ENCODE data around the gene LMF1. TPM values are rescaled to one million over a fixed set of nuclear protein-coding genes. Genes with fewer than 3 reads are reported as not detected.

LMF1 gene
- total and polyA plus RNA-seq, 2 of the 13 experiments (the other 11 are each of a cell fraction or from before 2014, with no cell fraction given): 6.8 to 8.5 TPM

- no peaks in the 10 kb centered on the region for H3K79me2 ChIP-seq (ENCODE audit: insufficient read depth, low read length)
- WGBS (ENCODE audit: low lambda C conversion rate): 91% methylated on average over 6 of the region's 8 CpGs
- H3K27ac ChIP-seq (ENCODE audit: extremely low read length, insufficient read depth, low read length): no peak overlapping the region
- no peak overlapping the region for H3K9ac ChIP-seq (ENCODE audit: insufficient read depth, low read depth, low read length)
- H3K9me3 ChIP-seq (ENCODE audit: low read length): 0 out of 2 replicates have a peak, but pooled peaks cover under 1% of the 10 kb centered on the region
- no peaks in the 10 kb centered on the region for H3K4me1 ChIP-seq (ENCODE audit: insufficient read depth, low read length)
- FAIRE-seq: no peak
- H3K4me3 ChIP-seq (replicated peaks in 1 of 3; ENCODE audit: insufficient read depth in 1 of 3, low read depth in 2 of 3, low read length in 3 of 3): no peak overlapping the region
- H2AFZ ChIP-seq (ENCODE audit: low read length): no peak overlapping the region
- H4K20me1 ChIP-seq (ENCODE audit: insufficient read depth, low read length): no peaks in the 10 kb centered on the region
- intact Hi-C loops (cut with micrococcal nuclease; ENCODE audit: unreplicated experiment): no loop called here
- in situ Hi-C loops (cut with HindIII; ENCODE audit: extremely low pct_ligation_motif_present, low pct_unique_long_range_greater_than_20kb): no loop called here
- BruUV-seq (replicated peaks): no TSS peak
- no peak overlapping the region for H3K4me2 ChIP-seq (ENCODE audit: low read depth, low read length)
- no peak for DNase-seq (ENCODE audit: low spot score)
- POLR2A ChIA-PET: no interaction called here
- H3K36me3 ChIP-seq (replicated peaks in 1 of 2; ENCODE audit: control insufficient read depth in 1 of 2, insufficient read depth in 2 of 2, low read length in 2 of 2): no peaks in the 10 kb centered on the region
- no peaks in the 10 kb centered on the region for H3K27me3 ChIP-seq (ENCODE audit: control insufficient read depth in 1 of 2, insufficient read depth in 2 of 2, low read length in 2 of 2)
- no peak for ATAC-seq
- CTCF ChIA-PET (ENCODE audit: low intra/inter-chr PET ratio, low total read pairs): no interaction called here
- TF ChIP-seq GTF2F1 (IDR thresholded peaks at IDR 0.05; ENCODE audit: low read length) (no peak), MEIS1 (CRISPR knock-in tag; IDR thresholded peaks at IDR 0.05; ENCODE audit: borderline replicate concordance) (no peak), ZNF501 (CRISPR knock-in tag; IDR thresholded peaks at IDR 0.05) (no peak), NR2F2 (IDR thresholded peaks at IDR 0.05; ENCODE audit: borderline replicate concordance, low read depth) (no peak), RNF219 (CRISPR knock-in tag; IDR thresholded peaks at IDR 0.05) (no peak), ZNF839 (CRISPR knock-in tag; IDR thresholded peaks at IDR 0.05; ENCODE audit: borderline replicate concordance) (no peak), DBP (CRISPR knock-in tag; IDR thresholded peaks at IDR 0.05; ENCODE audit: not compliant biosample characterization) (no peak), MED13 (CRISPR knock-in tag; IDR thresholded peaks at IDR 0.05) (no peak), GMEB1 (CRISPR knock-in tag; IDR thresholded peaks at IDR 0.05; ENCODE audit: borderline replicate concordance) (no peak), ZNF124 (CRISPR knock-in tag; IDR thresholded peaks at IDR 0.05) (no peak), E2F1 (CRISPR knock-in tag; IDR thresholded peaks at IDR 0.05) (no peak), ZNF646 (CRISPR knock-in tag; IDR thresholded peaks at IDR 0.05) (no peak)
Measured at GRCh38 chr16:937311-937710, 33.5 kb downstream of the LMF1 start.

All from HepG2 (cell line).